GM19438 (cell line): ENCODE data around the gene INPP5J.
A peak's percentile ranks its signal among the peaks of the same experiment; 100 is the strongest.
"Not testable (repeated sequence)": the region's sequence is repeated elsewhere in the genome, so short reads cannot be mapped to it uniquely, and the experiment has no call there.

Source experiments
- ATAC-seq: cut with Tn5 transposase; IDR thresholded peaks from one replicate; pipeline ENCODE4 v1.9.1; 2021; ENCODE audit warnings: low read depth; ENCODE audit not compliant: unreplicated experiment

Gene INPP5J, protein sequence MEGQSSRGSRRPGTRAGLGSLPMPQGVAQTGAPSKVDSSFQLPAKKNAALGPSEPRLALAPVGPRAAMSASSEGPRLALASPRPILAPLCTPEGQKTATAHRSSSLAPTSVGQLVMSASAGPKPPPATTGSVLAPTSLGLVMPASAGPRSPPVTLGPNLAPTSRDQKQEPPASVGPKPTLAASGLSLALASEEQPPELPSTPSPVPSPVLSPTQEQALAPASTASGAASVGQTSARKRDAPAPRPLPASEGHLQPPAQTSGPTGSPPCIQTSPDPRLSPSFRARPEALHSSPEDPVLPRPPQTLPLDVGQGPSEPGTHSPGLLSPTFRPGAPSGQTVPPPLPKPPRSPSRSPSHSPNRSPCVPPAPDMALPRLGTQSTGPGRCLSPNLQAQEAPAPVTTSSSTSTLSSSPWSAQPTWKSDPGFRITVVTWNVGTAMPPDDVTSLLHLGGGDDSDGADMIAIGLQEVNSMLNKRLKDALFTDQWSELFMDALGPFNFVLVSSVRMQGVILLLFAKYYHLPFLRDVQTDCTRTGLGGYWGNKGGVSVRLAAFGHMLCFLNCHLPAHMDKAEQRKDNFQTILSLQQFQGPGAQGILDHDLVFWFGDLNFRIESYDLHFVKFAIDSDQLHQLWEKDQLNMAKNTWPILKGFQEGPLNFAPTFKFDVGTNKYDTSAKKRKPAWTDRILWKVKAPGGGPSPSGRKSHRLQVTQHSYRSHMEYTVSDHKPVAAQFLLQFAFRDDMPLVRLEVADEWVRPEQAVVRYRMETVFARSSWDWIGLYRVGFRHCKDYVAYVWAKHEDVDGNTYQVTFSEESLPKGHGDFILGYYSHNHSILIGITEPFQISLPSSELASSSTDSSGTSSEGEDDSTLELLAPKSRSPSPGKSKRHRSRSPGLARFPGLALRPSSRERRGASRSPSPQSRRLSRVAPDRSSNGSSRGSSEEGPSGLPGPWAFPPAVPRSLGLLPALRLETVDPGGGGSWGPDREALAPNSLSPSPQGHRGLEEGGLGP

DNA sequence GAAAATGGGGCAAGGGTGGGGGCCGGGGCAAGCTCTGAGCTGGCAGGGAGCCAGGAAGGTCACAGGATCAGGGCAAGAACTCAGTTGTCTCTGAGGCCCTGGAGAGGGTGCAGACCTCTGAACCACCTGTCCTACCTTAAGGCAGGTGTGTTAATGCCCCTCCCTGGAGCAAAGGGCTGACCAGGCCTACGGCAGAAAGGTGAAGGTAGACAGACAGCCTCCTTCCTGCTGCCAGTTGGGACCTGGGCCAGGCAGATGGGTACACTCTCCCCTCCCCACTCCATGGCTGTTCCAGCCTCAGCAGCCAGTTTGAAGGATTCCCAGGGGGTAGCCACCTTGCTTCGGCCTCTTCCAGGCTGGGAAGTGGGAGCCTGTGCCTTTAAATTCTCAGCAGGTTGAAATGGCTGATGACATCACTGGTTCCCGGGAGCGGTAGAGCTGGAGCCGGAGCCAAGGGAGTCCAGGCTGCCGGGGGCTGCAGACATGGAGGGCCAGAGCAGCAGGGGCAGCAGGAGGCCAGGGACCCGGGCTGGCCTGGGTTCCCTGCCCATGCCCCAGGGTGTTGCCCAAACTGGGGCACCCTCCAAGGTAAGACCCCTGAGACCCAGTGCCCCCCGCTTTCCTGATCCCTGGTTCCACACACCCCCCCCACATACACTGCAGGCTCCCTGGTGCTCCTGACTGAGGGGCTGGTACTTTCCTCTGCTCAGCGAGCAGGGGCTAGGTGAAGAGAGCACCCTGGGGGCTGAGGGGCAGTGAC lies at the start of gene INPP5J:
TSS of gene INPP5J (plus strand) at position 435 of the 760 bp plus-strand sequence. CDS start at position 484, 49 bp downstream.
- no peak for ATAC-seq

DNA sequence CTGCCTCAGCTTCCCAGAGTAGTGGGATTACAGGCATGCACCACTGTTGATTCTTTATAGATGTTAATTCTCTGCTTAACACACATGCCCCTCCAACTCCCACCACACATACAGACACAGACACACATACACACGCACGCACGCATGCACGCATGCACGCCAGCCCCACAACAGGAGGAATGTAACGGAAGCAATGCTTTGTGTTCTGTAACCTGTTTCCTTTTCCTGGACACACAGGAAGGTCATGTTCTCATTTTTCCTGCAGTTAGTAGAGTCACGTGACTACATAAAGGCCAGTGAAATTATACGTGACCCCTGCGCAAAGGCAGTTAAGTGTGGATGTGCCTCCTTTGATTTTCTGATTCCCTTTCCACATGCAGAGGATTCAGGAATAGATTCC lies 49.6 kb upstream of the INPP5J start:
- ATAC-seq = not testable (repeated sequence)

GRCh38 chr22:31073545-31074145 lies 49.1 kb upstream of the INPP5J start:
- not testable (repeated sequence) for ATAC-seq

GRCh38 chr22:31075961-31076360 lies 46.8 kb upstream of the INPP5J start:
- ATAC-seq = no peak

GRCh38 chr22:31077681-31078080 lies 45.1 kb upstream of the INPP5J start:
- no peak for ATAC-seq

GRCh38 chr22:31078389-31078788 lies 44.4 kb upstream of the INPP5J start:
- not testable (repeated sequence) for ATAC-seq

- no peak for ATAC-seq
Measured at GRCh38 chr22:31079095-31079642, 43.6 kb upstream of the INPP5J start.

DNA sequence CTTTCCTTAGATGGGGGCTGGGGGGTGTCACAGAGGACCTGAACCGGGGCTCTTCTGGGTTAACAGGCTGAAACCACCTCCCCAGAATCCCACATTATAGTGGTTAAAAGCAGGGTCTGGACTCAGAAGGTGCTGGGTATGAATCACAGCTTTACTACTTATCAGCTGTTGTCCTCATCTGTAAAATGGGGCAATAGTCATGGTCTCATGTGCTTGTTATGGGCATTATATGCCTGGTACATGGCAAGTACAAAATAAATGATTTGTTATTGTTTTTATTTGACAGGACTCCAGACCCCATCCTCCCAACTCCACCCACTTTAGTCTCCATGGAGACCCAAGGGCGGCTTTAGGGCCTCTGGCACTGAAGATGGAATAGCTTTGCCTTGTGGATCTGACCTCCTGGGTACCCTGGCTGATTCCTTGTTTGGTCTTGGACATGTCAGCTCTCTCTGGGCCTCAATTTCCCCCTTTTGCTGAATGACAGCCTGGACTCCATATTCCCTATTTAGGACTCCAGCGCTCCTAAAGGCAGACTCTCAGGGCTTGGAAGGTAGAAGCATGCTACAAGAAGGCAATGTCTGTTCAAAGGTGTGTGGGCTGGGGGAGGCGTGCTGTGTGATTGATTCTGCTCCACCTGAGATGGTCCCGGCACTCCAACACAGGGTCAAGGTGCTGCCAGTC lies 42.5 kb upstream of the INPP5J start:
- ATAC-seq = no peak

DNA sequence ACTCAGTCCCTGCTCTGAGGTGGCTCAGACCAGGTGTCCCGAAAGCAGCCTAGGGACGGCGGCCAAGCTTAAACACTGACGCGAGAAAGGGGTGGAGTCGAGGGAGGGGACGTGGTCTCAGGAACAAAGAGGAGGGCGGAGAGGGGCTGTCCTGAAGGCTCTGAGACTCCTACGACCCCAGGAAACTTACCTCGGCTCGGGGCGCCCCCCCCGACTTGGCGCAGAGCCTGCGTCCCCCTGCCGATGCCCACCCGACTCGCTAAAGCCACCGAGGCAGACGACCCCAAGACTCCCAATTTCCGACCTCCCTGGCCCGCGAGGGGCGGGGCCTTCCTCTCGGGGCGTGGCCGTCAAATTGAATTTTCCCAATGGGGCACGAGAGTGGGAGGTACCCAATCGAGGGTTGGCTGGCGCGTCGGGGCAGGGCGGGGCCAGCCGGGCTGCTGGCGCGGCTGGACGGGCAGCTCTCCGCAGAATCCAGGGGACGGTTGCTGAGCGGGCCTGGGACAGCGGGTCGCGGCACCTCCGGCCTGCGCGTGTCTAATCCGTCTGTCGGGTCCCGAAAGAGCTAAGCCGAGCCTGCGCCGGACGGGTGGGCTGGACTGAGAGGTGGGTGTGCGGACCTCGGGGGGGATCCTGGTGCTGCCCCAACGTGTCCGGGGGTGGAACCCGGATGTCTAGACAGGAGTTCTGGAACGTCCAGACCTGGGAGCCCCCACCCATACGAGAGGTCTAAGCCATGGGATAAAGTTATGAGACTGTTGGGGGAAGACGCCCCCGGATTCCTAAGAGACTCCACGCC lies 41.7 kb upstream of the INPP5J start, which contains the start of gene SMTN:
TSS of gene SMTN (plus strand) at position 471 of the 802 bp plus-strand sequence. CDS start 1,941 bp downstream, outside the sequence.
- peak; percentile 55 for ATAC-seq

DNA sequence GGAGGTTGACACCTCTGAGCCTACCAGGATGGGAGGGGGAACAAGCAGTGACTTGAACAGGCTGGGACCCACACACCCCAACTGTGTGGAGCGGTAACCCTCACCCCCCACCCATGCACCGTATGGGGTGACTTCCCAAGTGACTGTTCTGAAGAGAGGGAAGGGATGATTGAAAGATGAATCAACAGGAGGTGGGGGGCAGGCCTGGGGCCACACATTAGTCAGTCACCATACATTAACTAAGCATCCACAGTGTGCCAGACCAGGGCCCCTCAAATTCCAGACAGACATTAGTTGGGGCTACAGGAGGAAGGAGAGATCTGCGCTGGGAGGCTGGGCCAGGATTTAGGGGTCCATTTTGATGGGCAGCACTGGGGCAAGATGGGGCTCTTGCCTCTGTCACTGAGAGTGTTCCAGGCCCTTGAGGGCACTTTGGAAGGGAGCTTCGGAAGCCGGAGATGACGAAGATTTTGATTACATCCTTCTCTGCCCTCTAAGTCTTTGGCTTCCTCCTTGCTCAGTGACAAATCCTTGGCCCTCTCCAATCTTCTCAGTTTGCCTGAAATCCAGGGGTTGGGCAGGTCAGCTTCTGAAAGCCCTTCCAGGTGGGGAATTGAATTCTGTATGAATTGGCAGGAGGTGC lies 40.7 kb upstream of the INPP5J start:
- ATAC-seq = no peak

- no peak for ATAC-seq
Measured at GRCh38 chr22:31082606-31083376, 40.0 kb upstream of the INPP5J start.

- no peak for ATAC-seq
Measured at GRCh38 chr22:31083377-31083768, 39.4 kb upstream of the INPP5J start.

GRCh38 chr22:31083923-31084810 lies 38.6 kb upstream of the INPP5J start:
- ATAC-seq = no peak

- ATAC-seq = peak; percentile 65
Measured at GRCh38 chr22:31084811-31085492, 37.8 kb upstream of the INPP5J start.

- ATAC-seq = no peak
Measured at GRCh38 chr22:31085493-31085824, 37.3 kb upstream of the INPP5J start.

- no peak for ATAC-seq
Measured at GRCh38 chr22:31085928-31086327, 36.8 kb upstream of the INPP5J start.
